Jurkat, Clone E6-1 (cell line): ENCODE results near the gene PRR20G.
A peak's percentile ranks its signal among the peaks of the same experiment; 100 is the strongest.
"Not testable (repeated sequence)": the region's sequence is repeated elsewhere in the genome, so short reads cannot be mapped to it uniquely, and the experiment has no call there.

ENCODE experiments used
- DNase-seq: peaks from one replicate; pipeline ENCODE4 v3.0.0-alpha.2; 2011; ENCODE audit warnings: low read depth, low spot score
- H3K4me3 ChIP-seq: 2 replicates; pipeline ENCODE4 v1.5.1; 2011; ENCODE audit warnings: mild to moderate bottlenecking, low read length, control low read depth, moderate library complexity

The PRR20G gene

DNA sequence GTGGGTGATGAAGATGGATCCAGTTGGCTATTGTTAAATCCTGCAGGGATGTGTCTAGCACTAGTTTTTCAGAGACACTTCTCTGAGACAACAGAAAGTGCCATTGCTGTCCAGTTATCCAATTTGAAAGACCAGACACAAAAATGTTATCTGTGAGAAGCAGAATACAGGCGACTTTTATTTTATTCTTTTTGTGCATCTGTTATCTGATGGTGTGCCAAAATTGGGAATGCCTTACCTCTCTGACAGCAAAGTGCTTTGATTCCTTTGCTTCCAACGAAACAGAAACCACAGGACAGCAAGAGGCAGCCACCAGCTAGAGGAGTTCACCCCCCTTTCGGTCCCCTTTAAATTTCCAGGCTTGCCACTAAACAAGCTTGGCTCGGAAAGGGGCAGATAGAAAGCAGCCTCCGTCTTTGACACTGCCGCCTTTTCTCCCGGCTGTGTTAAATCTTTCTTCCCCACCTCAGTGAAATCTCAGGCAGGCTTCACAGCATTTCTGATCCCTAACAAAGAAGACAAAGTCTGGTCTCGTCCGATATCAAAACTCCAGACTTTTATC, 17.7 kb upstream of the PRR20G start:
- H3K4me3 ChIP-seq: no peak overlapping the region
- no peak for DNase-seq

DNA sequence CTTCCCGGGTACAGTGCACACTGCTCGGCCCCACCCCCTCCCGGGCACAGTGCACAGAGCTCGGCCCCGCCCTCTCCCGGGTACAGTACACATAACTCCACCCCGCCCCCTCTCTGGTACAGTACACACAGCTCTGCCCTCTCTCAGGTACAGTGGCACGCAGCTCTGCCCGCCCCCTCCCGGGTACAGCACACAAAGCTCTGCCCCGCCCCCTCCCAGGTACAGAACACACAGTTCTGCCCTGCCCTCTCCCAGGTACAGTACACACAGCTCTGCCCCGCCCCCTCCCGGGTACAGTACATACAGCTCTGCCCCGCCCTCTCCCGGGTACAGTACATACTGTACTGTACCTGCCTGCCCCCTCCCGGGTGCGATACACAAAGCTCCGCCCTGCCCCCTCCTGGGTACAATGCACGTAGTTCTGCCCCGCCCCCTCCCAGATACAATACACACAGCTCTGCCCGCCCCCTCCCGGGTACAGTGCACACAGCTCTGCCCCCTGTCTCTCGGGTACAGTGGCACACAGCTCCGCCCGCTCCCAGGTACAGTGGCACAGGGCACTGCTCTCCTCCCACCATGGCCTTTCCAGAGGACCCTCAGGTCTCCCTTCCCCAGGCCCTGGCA, 16.4 kb upstream of the PRR20G start:
- H3K4me3 ChIP-seq: peak overlapping the region; percentile 28
- peak; percentile 81 for DNase-seq

DNA sequence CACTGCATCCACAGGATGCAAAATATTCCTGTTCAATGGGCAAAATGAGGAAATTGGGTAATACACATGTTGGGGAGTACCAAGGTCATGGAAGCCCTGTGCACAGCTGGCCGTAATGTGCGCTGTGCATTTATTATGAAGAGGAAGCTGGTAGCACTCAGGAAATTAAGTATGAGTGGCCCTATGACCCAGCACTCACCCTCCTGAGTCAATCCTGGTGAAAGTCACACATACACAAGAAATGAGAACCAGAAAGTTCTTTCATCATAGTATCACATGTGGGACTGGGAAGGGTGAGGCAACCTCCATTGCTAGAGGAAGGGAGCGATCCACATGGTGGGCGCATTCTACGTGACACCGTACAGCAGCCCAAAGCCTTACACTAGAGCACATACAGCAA, 11.4 kb upstream of the PRR20G start:
- no peak overlapping the region for H3K4me3 ChIP-seq
- no peak for DNase-seq

DNA sequence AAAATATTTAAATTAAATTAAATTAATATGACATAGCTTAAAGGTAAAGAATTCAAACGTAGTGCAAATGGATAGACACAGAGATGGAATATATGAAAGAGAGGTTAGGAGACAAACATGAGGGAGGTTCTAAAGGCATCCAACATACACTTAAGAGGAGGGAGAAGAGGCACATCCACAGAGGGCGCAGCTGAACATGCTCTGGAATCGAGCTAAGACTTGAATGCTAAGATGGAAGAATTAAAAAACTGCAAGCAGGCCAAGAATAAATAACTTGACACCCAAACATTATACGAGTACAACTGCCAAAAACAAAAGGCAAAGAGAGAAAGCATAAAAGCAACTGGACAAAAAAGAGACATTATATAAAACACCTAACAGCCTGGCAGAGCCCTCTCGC, 9.1 kb upstream of the PRR20G start:
- DNase-seq: no peak
- H3K4me3 ChIP-seq: no peak overlapping the region

DNA sequence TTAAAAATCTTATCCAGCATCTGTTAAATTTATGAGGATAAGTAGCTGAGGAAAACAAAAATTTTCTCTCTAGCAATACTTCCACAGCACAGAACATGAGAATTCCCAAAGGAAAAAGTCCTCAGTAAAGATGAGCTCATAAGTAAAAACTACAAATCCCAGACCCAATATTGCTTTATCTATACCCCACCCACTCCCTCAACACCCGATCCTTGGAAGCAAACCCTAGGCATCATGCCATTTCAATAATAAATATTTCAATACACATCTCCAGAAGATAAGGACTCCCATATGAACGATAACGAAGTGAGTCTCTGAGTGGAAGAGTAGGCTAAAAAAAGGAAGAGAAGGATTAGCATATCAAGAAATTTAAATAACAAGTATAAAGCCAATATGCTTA, 8.3 kb upstream of the PRR20G start:
- DNase-seq: no peak
- no peak overlapping the region for H3K4me3 ChIP-seq

DNA sequence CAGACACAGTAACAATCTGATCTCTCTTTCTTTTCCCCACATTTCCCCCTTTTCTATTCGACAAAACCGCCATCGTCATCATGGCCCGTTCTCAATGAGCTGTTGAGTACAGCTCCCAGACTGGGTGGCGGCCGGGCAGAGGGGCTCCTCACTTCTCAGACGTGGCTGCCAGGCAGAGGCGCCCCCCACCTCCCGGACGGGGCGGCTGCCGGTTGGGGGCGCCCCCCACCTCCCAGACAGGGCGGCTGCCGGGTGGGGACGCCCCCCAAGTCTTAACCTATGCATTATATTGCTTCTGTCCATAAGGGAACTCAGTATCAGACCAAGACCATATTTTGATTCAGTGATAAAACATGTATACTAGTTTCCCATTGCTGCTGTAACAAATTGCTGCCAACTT, 5.8 kb upstream of the PRR20G start:
- H3K4me3 ChIP-seq, DNase-seq: not testable (repeated sequence)

DNA sequence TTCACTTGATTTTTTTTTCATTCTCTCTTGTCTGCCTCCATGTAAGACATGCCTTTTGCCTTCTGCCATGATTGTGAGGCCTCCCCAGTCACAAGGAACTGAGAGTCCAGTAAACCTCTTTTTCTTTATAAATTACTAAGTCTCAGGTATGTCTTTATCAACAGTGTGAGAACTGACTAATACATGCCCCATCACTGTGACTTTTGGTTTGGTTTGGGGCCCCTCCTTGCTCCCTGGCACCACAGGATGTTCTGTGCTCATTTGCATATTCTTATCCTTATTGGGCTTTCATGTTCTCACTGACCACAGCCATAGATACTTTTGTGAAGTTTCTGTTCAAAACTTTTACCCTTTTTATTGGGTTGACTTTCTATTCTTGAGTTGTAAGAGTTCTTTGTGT, 3.8 kb upstream of the PRR20G start:
- H3K4me3 ChIP-seq: no peak overlapping the region
- DNase-seq: no peak

DNA sequence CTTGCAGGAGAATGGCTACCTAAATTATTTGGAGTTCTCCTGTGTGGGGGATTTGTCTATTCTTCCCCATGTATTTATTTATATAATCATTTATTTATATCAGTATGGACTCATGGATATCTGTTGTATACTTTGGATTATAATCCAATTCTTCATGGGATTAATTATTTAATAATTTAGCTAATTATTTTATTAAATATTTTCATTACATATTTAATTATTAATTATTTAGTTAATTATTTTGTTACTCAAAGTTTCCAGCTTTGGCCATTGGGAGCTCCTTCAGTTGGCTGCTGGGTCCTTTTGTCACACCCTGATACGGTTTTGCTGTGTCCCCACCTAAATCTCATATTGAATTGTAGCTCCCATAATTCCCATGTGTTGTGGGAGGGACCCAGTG, 3.3 kb upstream of the PRR20G start:
- H3K4me3 ChIP-seq: no peak overlapping the region
- no peak for DNase-seq

DNA sequence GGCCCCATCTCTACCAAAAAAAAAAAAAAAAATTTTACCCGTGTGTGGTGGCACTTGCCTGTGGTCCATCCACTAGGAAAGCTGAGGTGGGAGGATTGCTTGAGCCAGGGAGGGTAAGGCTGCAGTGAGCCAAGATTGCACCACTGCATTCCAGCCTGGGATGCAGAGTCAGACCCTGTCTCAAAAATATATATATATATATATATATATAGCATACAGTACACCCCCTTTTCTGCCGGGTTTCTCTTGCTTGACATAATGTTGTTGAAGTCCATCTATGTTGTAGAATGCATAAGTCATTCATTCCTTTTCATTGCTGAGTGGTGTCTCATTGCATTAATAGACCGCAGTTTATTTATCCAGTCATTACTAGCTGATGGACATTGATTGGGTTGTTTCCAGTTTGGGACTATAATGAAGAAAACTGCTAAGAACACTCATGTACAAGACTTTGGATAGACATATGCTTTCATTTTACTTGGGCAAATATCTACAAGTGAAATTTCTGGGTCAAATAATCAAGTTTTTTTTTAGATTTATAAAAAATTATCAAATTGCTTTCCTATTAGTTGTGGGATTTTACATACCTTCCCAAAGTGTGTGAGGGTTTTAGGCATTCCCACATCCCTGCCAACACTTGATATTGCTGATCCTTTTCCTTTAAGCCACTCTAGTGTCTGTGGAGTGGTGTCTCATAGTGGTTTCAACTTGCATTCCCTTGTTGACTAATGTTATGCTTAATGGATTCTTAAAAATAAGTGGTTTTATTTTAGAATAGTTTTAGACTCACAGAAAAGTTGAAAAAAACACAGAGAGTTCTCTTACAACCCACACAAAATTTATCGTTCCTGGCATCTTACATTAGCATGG, 2.1 kb upstream of the PRR20G start:
- H3K4me3 ChIP-seq: no peak overlapping the region
- DNase-seq: no peak

DNA sequence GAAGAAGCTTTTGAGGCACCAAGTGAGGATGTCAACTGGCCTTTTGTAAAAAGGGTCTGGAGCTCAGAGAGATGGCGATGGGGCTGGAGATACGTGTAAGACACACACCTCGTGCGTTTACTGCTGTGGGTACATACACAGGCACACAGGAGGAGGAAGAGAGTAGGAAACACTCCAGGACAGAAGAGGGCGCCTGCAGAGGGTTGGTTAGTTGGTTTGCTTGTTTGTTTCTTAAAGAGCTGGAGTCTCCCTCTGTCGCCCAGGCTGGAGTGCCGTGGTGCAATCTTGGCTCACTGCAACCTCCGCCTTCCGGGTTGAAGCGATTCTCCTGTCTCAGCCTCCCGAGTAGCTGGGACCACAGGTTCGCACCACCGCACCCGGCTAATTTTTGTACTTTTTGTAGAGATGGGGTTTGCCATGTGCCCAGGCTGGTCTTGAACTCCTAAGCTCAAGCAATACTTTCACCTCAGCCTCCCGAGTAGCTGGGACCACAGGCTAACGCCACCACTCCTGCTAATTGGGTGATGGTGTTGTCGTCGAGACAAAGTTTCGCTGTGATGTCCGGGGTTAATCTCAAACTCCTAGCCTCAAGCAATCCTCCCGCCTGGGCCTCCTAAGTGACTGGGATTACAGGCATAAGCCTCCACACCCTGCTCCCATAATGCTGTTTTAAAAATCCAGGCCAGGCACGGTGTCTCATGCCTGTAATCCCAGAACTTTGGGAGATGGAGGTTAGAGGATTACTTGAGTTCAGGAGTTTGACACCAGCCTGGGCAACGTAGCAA, 1.3 kb upstream of the PRR20G start:
- peak; percentile 57 for DNase-seq
- H3K4me3 ChIP-seq: no peak overlapping the region

DNA sequence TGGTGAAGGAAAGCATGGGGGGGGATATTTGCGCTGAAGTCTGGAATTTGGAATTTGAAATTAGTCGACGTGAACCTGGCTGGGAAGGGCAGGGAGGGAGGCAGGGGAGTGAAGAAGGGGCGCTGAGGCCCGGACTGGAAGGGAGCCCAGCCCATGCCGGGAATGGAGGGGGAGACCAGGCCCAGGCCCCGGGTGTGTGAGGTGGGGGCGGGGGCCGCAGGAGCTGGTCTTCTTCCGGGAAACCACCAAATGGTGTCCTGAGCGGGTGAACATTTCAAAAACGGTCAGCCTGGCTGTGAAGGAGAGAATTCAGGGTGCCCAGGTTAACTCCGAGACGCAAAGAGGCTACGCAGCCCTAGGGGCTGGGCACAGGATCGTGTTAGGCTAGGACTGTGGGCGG, 497 bp upstream of the PRR20G start:
- no peak for DNase-seq

DNA sequence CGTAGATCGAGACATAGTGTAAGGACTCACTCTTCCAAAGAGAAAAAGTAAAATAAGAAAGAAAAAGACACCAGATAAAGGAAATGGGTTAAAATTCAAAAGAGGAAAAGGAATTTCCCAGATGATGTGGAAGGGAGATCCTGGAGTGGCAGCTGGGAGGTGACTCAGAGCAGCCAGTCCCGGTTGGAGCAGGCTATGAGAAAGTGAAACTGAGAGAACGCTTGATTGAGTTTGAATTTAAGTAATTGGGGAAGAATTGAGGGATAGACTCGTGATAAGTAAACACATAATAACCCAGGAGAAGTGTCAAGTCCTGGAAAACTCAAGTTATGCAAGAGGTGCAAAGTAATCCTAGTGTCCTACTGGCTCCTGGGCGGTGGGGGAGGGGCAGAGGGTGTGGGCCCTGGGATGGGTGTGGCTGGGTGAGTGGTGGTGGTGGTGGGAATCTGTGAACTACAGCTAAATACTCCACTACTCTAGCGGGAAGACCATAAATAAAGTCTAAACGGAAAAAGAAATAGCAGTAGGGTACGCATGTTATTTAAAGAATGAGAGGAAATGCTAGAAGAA, 1.2 kb downstream of the PRR20G start:
- DNase-seq: no peak
- no peak overlapping the region for H3K4me3 ChIP-seq

More for the DNA sequence above, 497 bp upstream of the PRR20G start:
- H3K4me3 ChIP-seq: no peak overlapping the region

DNA sequence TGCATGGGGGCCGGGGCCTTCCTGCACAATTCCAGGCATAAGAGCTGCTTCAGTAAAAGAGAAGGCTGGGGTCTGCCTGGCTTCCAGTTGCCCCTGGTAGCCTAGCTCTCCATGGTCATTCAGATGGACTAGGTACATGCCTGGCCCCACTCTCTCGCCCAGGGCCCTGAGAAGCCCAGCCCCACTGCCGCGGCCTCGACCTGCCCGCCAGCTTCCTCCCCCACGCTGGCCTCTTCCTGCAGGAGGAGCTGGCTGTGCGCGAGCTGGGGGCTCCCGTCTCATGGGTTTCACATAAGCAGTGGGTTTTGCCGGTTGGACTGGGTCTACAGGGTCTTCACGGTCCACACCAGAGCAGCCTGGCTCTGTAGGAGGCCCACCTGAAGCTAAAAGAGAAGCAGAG, 3.6 kb downstream of the PRR20G start:
- no peak overlapping the region for H3K4me3 ChIP-seq
- DNase-seq: no peak

DNA sequence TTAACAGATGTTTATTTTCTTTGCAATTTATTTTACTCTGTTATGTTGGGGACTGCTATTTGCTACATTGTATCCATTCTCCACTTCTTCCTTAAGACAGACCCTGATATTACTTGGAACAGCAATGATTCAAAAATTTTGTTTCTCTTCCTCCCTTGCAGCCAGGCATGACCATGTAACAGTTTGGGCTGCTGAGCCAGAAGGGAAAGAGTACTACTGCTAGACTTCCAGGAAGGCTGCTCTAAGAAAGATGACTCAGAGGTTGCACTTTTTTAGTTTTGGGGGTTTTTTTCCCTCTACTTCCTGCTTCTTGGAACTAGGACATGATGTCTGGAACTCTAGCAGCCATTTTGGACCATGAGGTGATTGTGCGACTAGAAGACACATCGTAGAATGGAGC, 10.3 kb downstream of the PRR20G start:
- DNase-seq: no peak
- no peak overlapping the region for H3K4me3 ChIP-seq

DNA sequence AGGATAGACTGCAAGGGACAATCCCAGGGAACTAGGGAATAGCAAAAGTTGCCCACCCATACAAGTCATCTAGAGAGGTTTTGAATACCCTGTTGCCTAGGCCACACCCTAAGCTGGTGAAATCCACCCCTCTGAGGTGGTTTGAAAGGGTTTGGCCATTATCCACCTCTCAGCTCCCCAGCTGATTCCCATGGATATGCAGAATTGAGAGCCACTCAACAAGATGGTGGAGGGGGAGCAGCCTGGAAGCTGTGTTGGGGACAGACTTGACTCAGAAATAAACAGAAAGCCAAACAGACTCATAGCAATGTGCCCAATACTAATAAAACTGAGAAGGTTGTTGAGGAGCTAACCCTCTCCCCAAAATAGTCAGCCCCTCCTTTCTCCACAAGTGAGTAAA, 10.9 kb downstream of the PRR20G start:
- DNase-seq: no peak
- H3K4me3 ChIP-seq: no peak overlapping the region

DNA sequence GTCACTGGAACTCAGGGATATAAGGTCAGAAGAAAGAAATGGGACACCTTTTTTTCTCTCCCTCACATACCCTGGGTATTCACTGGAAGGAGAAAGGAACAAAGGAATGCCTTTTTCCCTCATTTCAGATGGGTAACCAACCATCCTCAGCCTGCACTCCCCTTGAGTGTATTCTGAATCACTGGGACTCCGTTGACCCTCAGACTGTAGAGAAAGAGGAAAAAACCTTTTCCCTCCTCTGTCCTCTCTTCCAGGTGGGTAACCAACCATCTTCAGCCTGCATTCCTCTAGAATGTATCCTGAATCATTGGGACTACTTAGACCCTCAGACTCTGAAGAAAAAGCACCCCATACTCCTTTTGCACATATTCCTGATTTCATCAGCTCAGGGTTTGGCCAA, 11.4 kb downstream of the PRR20G start:
- H3K4me3 ChIP-seq: no peak overlapping the region
- DNase-seq: no peak

DNA sequence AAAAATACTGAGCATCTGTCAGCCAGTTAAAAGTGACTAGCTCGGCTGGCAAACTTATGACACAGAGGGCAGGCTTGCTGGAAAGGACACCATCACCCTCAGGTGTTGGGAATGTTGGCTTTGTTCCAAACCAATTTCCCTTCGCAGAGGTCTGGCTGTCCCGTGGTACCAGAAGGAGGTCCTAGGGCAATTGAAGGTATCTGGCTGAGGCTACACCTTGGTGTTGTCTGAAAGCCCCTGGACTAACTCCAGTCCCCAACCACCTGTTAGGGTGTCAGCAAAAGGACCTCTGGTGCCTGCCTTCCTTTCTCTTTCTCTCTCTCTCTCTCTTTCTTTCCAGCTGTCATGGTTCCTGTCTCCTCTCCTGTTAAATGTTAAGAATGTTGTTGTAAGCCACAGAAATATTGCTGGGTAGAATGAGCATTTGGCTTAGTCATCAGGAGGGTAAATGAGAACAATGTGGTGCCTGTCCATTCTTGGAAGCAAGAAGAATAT, 12.5 kb downstream of the PRR20G start:
- H3K4me3 ChIP-seq: no peak overlapping the region

DNA sequence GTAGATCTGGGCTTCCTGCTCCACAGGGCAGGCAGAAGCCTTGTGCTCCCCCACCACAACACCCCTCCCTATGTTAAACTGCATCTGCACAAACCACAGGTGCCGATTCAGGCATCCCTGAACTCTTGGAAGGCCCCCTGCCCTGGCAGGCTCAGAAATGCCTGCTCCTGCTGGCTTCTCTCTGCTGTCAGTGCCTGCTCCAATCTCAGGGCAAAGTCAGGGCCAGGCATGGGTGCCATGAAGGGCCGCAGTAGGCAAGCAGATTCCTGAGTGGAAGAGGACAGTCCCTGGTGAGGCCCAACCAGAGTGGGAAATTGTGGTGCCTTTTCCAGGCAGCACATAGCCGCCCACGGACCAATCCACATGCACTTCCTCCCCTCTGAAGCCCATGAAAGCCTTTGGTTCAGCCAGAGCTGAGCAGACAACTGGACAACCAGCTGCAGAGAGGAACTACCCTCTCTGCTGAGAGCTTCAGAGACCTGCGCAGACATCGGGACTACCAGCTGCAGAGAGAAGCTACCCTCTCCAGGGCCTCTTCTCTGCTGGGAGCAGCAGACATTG, 13.6 kb downstream of the PRR20G start:
- peak; percentile 9 for DNase-seq
- H3K4me3 ChIP-seq: no peak overlapping the region

More for the DNA sequence above, 12.5 kb downstream of the PRR20G start:
- DNase-seq: no peak

DNA sequence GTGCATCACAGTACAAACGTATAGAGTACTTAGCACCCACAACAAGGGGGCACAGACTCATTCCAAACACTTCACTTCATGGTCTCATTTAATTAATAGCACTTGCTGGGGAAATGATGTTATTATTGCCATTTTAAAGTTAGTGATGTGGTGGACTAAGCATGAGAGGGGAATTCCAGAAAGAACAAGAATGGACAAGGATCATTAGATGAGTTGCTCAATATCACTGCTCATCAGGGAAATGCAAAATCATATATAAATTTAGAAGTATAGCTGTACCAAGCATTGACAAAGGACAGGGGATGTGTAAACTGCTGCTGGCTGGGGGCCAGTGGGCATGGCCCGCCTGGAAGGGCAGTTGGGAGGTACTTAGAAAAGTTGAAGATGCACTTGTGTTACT, 14.6 kb downstream of the PRR20G start:
- no peak overlapping the region for H3K4me3 ChIP-seq
- no peak for DNase-seq
